Measurements from ENCODE around the gene PHF20.
"Not testable (repeated sequence)": the region's sequence is repeated elsewhere in the genome, so short reads cannot be mapped to it uniquely, and the experiment has no call there.

The PHF20 gene

DNA sequence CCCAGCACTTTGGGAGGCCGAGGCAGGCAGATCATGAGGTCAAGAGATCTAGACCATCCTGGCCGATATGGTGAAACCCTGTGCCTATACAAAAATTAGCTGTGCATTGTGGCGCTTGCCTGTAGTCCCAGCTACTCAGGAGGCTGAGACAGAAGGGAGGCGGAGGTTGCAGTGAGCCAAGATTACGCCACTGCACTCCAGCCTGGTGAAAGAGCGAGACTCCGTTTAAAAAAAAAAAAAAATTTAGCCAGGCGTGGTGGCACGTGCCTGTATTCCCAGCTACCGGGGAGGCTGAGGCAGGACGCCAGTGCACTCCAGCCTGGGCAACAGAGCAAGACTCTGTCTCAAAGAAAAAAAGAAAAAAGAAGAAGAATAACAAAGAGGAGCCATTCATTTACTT lies 10.3 kb upstream of the PHF20 start:
- not testable (repeated sequence) for H3K27ac Mint-ChIP-seq; H3K27me3 Mint-ChIP-seq (ENCODE audit: low read depth); H3K4me3 Mint-ChIP-seq; H3K4me1 Mint-ChIP-seq (ENCODE audit: low read depth); H3K36me3 Mint-ChIP-seq (ENCODE audit: low read depth); H3K9me3 Mint-ChIP-seq

DNA sequence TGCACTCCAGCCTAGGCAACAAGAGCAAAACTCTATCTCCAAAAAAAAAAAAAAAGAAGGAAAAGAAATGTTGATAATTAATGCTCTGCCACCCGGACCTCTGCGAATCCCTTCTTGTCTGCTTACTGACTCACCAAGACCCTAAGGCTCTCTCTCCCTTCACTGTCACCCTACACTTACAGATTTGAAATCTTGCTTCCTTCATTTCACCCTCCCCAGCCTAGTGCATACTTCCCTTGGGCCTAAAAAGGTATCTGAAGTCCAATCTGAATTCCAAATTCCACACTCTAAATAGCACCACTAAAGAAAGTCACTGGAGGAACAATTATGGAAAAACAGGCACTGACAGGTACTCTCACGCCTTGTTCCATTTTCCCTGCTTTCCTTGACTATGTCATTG lies 9.4 kb upstream of the PHF20 start:
- Mint-ChIP-seq H3K27me3 (ENCODE audit: low read depth) (peaks cover 3% of the 10 kb centered on the region), H3K4me1 (ENCODE audit: low read depth) (peaks cover 2% of the 10 kb centered on the region), H3K27ac (no peak overlapping the region), H3K4me3 (no peak overlapping the region), H3K9me3 (no peaks in the 10 kb centered on the region), H3K36me3 (ENCODE audit: low read depth) (no peaks in the 10 kb centered on the region)

GRCh38 chr20:35764936-35765335 lies 6.9 kb upstream of the PHF20 start:
- peaks cover 19% of the 10 kb centered on the region for H3K4me1 Mint-ChIP-seq (ENCODE audit: low read depth)
- H3K4me3 Mint-ChIP-seq; H3K27ac Mint-ChIP-seq; H3K27me3 Mint-ChIP-seq (ENCODE audit: low read depth); H3K9me3 Mint-ChIP-seq; H3K36me3 Mint-ChIP-seq (ENCODE audit: low read depth): not testable (repeated sequence)

DNA sequence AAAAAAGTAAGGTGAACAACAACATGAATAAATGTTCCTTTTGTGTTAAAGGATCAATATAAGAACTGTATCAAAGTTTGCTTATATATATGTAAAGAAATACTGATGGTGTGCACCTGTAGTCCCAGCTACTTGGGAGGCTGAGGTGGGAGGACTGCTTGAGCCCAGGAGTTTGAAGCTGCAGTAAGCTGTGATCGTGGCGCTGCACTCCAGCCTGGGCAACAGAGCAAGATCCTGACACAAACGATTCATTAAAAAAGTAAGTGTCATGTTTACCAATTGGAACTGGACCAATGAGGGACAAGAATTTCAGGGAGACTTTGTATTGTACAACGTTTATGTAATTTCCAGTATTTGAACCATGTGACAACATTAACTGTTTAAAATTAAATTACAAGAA lies 5.0 kb upstream of the PHF20 start:
- H3K27ac Mint-ChIP-seq, result peak overlapping the region; percentile 31
- no peak overlapping the region for H3K4me3 Mint-ChIP-seq
- H3K9me3 Mint-ChIP-seq, result peaks cover 6% of the 10 kb centered on the region
- peaks cover 3% of the 10 kb centered on the region for H3K27me3 Mint-ChIP-seq (ENCODE audit: low read depth)
- H3K4me1 Mint-ChIP-seq (ENCODE audit: low read depth), result peaks cover 27% of the 10 kb centered on the region
- peaks cover 7% of the 10 kb centered on the region for H3K36me3 Mint-ChIP-seq (ENCODE audit: low read depth)

DNA sequence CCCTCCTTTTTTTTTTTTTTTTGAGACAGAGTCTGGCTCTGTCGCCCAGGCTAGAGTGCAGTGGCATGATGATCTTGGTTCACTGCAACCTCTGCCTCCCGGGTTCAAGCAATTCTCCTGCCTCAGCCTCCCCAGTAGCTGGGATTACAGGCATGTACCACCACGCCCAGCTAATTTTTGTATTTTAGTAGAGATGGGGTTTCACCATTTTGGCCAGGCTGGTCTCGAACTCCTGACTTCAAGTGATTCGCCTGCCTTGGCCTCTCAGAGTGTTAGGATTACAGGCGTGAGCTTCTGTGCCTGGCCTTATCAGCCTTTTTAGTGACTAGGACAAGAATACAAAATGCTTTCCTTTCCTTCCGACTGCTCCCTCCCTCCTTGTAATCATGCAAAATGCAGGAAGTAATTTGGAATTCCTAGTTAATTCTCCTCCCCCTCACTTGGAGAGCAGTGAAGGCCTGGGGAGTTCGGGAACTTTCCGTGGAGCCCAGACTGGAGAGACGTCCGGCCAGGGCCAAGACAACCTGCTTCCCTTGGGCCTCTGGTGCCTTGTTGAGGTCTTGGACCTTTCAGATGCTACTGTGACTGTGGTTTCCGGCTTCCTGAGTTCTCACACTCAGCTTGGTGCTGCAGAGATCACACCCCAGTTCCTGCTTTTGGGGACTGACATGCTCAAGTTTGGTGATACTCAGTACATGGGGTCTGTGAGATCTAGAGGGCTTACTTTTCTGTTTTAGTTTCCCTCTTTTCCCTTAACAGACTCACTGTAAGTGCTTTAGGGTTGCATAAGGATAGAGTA lies 3.9 kb upstream of the PHF20 start:
- Mint-ChIP-seq H3K9me3 (peaks cover 6% of the 10 kb centered on the region), H3K36me3 (ENCODE audit: low read depth) (peaks cover 7% of the 10 kb centered on the region), H3K4me3 (peak overlapping the region; percentile 86), H3K4me1 (ENCODE audit: low read depth) (peaks cover 27% of the 10 kb centered on the region), H3K27ac (peak overlapping the region; percentile 99), H3K27me3 (ENCODE audit: low read depth) (no peaks in the 10 kb centered on the region)

GRCh38 chr20:35768731-35769664 lies 2.8 kb upstream of the PHF20 start:
- Mint-ChIP-seq H3K27me3 (ENCODE audit: low read depth) (no peaks in the 10 kb centered on the region), H3K4me1 (ENCODE audit: low read depth) (peaks cover 36% of the 10 kb centered on the region), H3K4me3 (peak overlapping the region; percentile 45), H3K36me3 (ENCODE audit: low read depth) (peaks cover 13% of the 10 kb centered on the region), H3K9me3 (peaks cover 6% of the 10 kb centered on the region), H3K27ac (peak overlapping the region; percentile 99)

- Mint-ChIP-seq H3K36me3 (ENCODE audit: low read depth) (peaks cover 20% of the 10 kb centered on the region), H3K27ac (peak overlapping the region; percentile 90), H3K4me3 (peak overlapping the region; percentile 50), H3K4me1 (ENCODE audit: low read depth) (peaks cover 49% of the 10 kb centered on the region), H3K9me3 (peaks cover 6% of the 10 kb centered on the region), H3K27me3 (ENCODE audit: low read depth) (no peaks in the 10 kb centered on the region)
Observed at GRCh38 chr20:35771367-35771688, 487 bp upstream of the PHF20 start.

- peaks cover 6% of the 10 kb centered on the region for H3K9me3 Mint-ChIP-seq
- H3K36me3 Mint-ChIP-seq (ENCODE audit: low read depth), result peaks cover 27% of the 10 kb centered on the region
- H3K27me3 Mint-ChIP-seq (ENCODE audit: low read depth), result no peaks in the 10 kb centered on the region
Observed at GRCh38 chr20:35772563-35773058, 796 bp downstream of the PHF20 start.

DNA sequence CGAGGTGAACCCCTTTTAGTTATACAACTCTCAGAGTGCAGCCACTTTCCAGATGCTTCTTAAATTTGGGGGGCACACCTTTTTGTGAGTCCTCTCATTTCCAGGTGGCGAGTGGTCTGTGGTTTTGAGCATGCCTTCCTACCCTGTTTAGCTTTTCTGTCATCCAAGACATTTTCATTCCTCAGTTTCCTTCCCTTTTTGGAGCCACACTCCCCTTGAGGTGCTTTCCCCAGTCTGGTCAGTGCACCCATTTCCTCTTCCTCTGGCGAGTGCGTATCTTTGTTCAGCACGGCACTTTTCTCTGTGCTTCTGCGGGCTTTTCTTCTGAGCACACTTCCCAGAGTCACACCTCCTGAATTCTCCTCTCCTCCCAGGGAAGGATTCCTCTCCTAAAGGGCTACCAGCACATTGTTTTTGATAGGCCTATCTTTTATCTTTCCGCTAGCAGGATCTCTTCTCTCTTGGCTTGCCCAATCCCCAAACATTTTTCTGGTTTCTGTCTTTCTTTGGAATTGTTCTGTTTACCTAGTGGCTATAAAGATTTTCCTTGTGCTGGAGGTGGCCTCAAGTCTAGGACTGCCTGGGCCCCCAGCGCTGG lies 1.4 kb downstream of the PHF20 start:
- Mint-ChIP-seq H3K36me3 (ENCODE audit: low read depth) (peaks cover 26% of the 10 kb centered on the region), H3K4me1 (ENCODE audit: low read depth) (peaks cover 51% of the 10 kb centered on the region)

More at GRCh38 chr20:35772563-35773058, 796 bp downstream of the PHF20 start:
- Mint-ChIP-seq H3K4me3 (peak overlapping the region; percentile 94), H3K27ac (peak overlapping the region; percentile 89), H3K4me1 (ENCODE audit: low read depth) (peaks cover 55% of the 10 kb centered on the region)

DNA sequence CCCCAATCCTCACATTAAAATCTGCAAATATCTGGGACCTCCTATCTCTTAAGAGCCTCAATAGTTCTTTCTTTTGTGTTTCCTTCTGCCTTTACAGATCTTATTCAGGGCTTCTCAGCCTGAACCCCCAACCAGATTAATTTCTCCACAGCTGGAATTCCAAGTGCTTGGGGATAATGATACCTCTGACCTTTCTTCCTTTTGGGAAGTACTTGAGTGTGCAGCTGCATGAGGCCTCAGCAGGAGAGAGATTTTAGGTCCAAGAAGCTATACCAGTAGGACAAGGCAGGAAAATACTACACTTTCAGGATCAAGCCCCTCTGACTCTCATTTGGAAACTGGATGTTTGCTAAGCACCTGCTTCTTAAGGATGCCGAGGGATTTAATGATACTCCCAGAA lies 2.6 kb downstream of the PHF20 start:
- Mint-ChIP-seq H3K36me3 (ENCODE audit: low read depth) (peaks cover 28% of the 10 kb centered on the region), H3K27ac (peak overlapping the region; percentile 1), H3K9me3 (peaks cover 6% of the 10 kb centered on the region), H3K4me1 (ENCODE audit: low read depth) (peaks cover 40% of the 10 kb centered on the region), H3K4me3 (peak overlapping the region; percentile 94), H3K27me3 (ENCODE audit: low read depth) (no peaks in the 10 kb centered on the region)

More for the DNA sequence above, 1.4 kb downstream of the PHF20 start:
- Mint-ChIP-seq H3K4me3 (peak overlapping the region; percentile 94), H3K9me3 (peaks cover 6% of the 10 kb centered on the region), H3K27ac (peak overlapping the region; percentile 89), H3K27me3 (ENCODE audit: low read depth) (no peaks in the 10 kb centered on the region)

GRCh38 chr20:35776513-35777101 lies 4.8 kb downstream of the PHF20 start:
- Mint-ChIP-seq H3K36me3 (ENCODE audit: low read depth) (peaks cover 25% of the 10 kb centered on the region), H3K27ac (no peak overlapping the region), H3K4me3 (no peak overlapping the region), H3K4me1 (ENCODE audit: low read depth) (peaks cover 34% of the 10 kb centered on the region), H3K27me3 (ENCODE audit: low read depth) (no peaks in the 10 kb centered on the region), H3K9me3 (peaks cover 2% of the 10 kb centered on the region)

GRCh38 chr20:35783811-35784210 lies 12.0 kb downstream of the PHF20 start:
- H3K27ac Mint-ChIP-seq; H3K27me3 Mint-ChIP-seq (ENCODE audit: low read depth); H3K9me3 Mint-ChIP-seq; H3K4me3 Mint-ChIP-seq; H3K4me1 Mint-ChIP-seq (ENCODE audit: low read depth); H3K36me3 Mint-ChIP-seq (ENCODE audit: low read depth): not testable (repeated sequence)

- not testable (repeated sequence) for H3K9me3 Mint-ChIP-seq; H3K36me3 Mint-ChIP-seq (ENCODE audit: low read depth); H3K27me3 Mint-ChIP-seq (ENCODE audit: low read depth); H3K27ac Mint-ChIP-seq; H3K4me1 Mint-ChIP-seq (ENCODE audit: low read depth); H3K4me3 Mint-ChIP-seq
Observed at GRCh38 chr20:35785541-35785940, 13.7 kb downstream of the PHF20 start.

DNA sequence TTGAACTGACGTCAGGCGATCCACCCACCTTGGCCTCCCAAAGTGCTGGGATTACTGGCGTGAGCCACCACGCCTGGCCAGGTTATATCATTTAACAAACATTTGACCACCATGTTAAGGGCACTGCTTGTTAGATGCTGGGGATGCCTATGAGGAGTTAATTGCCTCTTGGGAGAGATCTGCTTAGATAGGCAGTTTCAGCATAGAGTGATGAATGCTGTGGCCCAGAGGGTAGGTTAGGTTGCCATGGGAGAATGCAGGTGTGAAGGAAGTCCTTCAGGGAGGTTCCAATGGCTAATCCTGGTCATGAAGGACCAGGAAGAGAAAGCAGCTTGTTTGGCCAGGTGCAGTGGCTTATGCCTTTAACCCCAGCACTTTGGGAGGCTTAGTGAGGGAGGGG lies 17.0 kb downstream of the PHF20 start:
- peaks cover 5% of the 10 kb centered on the region for H3K4me1 Mint-ChIP-seq (ENCODE audit: low read depth)
- H3K9me3 Mint-ChIP-seq, result no peaks in the 10 kb centered on the region
- H3K36me3 Mint-ChIP-seq (ENCODE audit: low read depth), result peaks cover 5% of the 10 kb centered on the region
- no peak overlapping the region for H3K27ac Mint-ChIP-seq
- no peak overlapping the region for H3K4me3 Mint-ChIP-seq
- no peaks in the 10 kb centered on the region for H3K27me3 Mint-ChIP-seq (ENCODE audit: low read depth)
